Measurements from ENCODE around the gene OPA3.

- no peak for TF ChIP-seq POLR2A (IDR thresholded peaks at IDR 0.05)
- TF ChIP-seq, protein P1, sequence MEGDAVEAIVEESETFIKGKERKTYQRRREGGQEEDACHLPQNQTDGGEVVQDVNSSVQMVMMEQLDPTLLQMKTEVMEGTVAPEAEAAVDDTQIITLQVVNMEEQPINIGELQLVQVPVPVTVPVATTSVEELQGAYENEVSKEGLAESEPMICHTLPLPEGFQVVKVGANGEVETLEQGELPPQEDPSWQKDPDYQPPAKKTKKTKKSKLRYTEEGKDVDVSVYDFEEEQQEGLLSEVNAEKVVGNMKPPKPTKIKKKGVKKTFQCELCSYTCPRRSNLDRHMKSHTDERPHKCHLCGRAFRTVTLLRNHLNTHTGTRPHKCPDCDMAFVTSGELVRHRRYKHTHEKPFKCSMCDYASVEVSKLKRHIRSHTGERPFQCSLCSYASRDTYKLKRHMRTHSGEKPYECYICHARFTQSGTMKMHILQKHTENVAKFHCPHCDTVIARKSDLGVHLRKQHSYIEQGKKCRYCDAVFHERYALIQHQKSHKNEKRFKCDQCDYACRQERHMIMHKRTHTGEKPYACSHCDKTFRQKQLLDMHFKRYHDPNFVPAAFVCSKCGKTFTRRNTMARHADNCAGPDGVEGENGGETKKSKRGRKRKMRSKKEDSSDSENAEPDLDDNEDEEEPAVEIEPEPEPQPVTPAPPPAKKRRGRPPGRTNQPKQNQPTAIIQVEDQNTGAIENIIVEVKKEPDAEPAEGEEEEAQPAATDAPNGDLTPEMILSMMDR (IDR thresholded peaks at IDR 0.05), result no peak
- TF ChIP-seq EP300 (IDR thresholded peaks at IDR 0.05), result no peak
These were observed 92.4 kb downstream of the OPA3 start for GRCh38 chr19:45492137-45492626.

All from ovary (tissue), 3 donors.